Neural progenitor cell (in vitro differentiated cells): Measurements from ENCODE around the gene ARV1.

Experiments used
- CTCF ChIP-seq: fragments of 200-600 bp; sonication (generic); IDR thresholded peaks from 2 replicates; pipeline ENCODE4 v1.5.1; 2017; ENCODE audit warnings: antibody characterized with exemption, mild to moderate bottlenecking
- EZH2 ChIP-seq: fragments of 200-600 bp; sonication (generic); IDR thresholded peaks from 2 replicates; pipeline ENCODE4 v1.6.1; 2017; ENCODE audit warnings: antibody characterized with exemption, mild to moderate bottlenecking, moderate library complexity
- EZH2phosphoT487 ChIP-seq: fragments of 200-600 bp; sonication (generic); IDR thresholded peaks from 2 replicates; pipeline ENCODE4 v1.6.1; 2017; ENCODE audit warnings: antibody characterized with exemption

- TF ChIP-seq CTCF (no peak), EZH2 (no peak), EZH2phosphoT487 (no peak)
Measured at GRCh38 chr1:231044588-231044987, 65.7 kb downstream of the ARV1 start.
